H1 (cell line): ENCODE data around the gene UPK1B. TPM values are rescaled to one million over a fixed set of nuclear protein-coding genes. Genes with fewer than 3 reads are reported as not detected.

ENCODE experiments used
- CTCF ChIA-PET: fragments of 300-600 bp; sonication (Branson Sonifier 250); formaldehyde crosslinking; loops from one replicate; lab custom pipeline; 2021; ENCODE audit not compliant: partially characterized antibody; lab: Charles Lee
- POLR2A ChIA-PET: fragments of 300-600 bp; sonication (Branson Sonifier 250); formaldehyde crosslinking; loops from one replicate; lab custom pipeline; 2021; ENCODE audit warnings: inconsistent platforms; ENCODE audit not compliant: partially characterized antibody; lab: Charles Lee
- DNase-seq, 2 experiments: peaks; one replicate each; pipeline versions ENCODE4 v3.0.0 to v3.0.0-alpha.2; 2010 to 2022; ENCODE audit warnings: low spot score in 2 of 2, low read depth in 1 of 2, mixed read lengths in 1 of 2
- FAIRE-seq: peaks from 2 replicates; lab custom pipeline; 2011; peaks lifted over from hg19 to GRCh38; lab: Jason Lieb, UNC
- H2AFZ ChIP-seq: 2 replicates; pipeline ENCODE4 v1.8.1; 2012; ENCODE audit warnings: low read length, inconsistent platforms
- H2AK5ac ChIP-seq: 2 replicates; pipeline ENCODE4 v1.6.1; 2013; ENCODE audit warnings: low read depth, low read length
- H2BK120ac ChIP-seq: replicated peaks from 2 replicates; pipeline ENCODE3; 2013; ENCODE audit warnings: low read depth, low read length, inconsistent platforms
- H2BK12ac ChIP-seq: 2 replicates; pipeline ENCODE4 v1.6.1; 2013; ENCODE audit warnings: low read depth, low read length
- H2BK15ac ChIP-seq: 2 replicates; pipeline ENCODE4 v1.6.1; 2013; ENCODE audit warnings: low read length
- H2BK20ac ChIP-seq: 2 replicates; pipeline ENCODE4 v1.6.1; 2013; ENCODE audit warnings: low read length
- H2BK5ac ChIP-seq: 2 replicates; pipeline ENCODE4 v1.6.1; 2013; ENCODE audit warnings: low read depth, low read length
- H3K14ac ChIP-seq: 2 replicates; pipeline ENCODE4 v1.6.1; 2013; ENCODE audit warnings: inconsistent platforms; ENCODE audit not compliant: insufficient read length
- H3K18ac ChIP-seq: 2 replicates; pipeline ENCODE4 v1.6.1; 2013; ENCODE audit warnings: low read length; ENCODE audit errors: extremely low read depth
- H3K23ac ChIP-seq: 2 replicates; pipeline ENCODE4 v1.6.1; 2013; ENCODE audit warnings: inconsistent platforms; ENCODE audit not compliant: insufficient read length
- H3K23me2 ChIP-seq: 2 replicates; pipeline ENCODE4 v1.6.1; 2013; ENCODE audit warnings: low read depth, low read length
- H3K27ac ChIP-seq: 2 replicates; pipeline ENCODE4 v1.6.1; 2011; ENCODE audit warnings: low read depth, low read length, inconsistent platforms
- H3K27me3 ChIP-seq, 4 experiments: replicated peaks in 1 of 4; 1 replicate in 1 of 4; 2 replicates in 3 of 4; pipeline versions ENCODE4 v1.6.1 to v1.8.1; 2011 to 2013; ENCODE audit warnings: low read length in 3 of 4, mild to moderate bottlenecking in 3 of 4, inconsistent platforms in 2 of 4, mixed read lengths in 2 of 4, moderate library complexity in 1 of 4; ENCODE audit not compliant: control insufficient read depth in 3 of 4, insufficient read depth in 3 of 4; ENCODE audit errors: extremely low read depth in 1 of 4
- H3K36me3 ChIP-seq, 4 experiments: 2 replicates each; pipeline versions ENCODE4 v1.6.1 to v1.8.1; 2011 to 2013; ENCODE audit warnings: mild to moderate bottlenecking in 4 of 4, low read length in 3 of 4, moderate library complexity in 2 of 4, control low read depth in 1 of 4, inconsistent platforms in 1 of 4; ENCODE audit not compliant: insufficient read depth in 4 of 4, control insufficient read depth in 2 of 4
- H3K4ac ChIP-seq: replicated peaks from 2 replicates; pipeline ENCODE3; 2013; ENCODE audit warnings: low read length, low read depth, mixed read lengths, inconsistent platforms; ENCODE audit not compliant: insufficient read length
- H3K4me1 ChIP-seq, 4 experiments: replicated peaks in 1 of 4; 1 replicate in 1 of 4; 2 replicates in 3 of 4; pipeline versions ENCODE4 v1.6.1 to v1.8.1; 2011 to 2013; ENCODE audit warnings: low read length in 3 of 4, inconsistent platforms in 2 of 4, mixed read lengths in 1 of 4; ENCODE audit not compliant: insufficient read depth in 4 of 4, control insufficient read depth in 3 of 4
- H3K4me2 ChIP-seq, 2 experiments: 2 replicates each; pipeline versions ENCODE4 v1.6.1 to v1.8.1; 2011 to 2013; ENCODE audit warnings: low read depth in 2 of 2, low read length in 2 of 2, control low read depth in 1 of 2, inconsistent platforms in 1 of 2, mild to moderate bottlenecking in 1 of 2; ENCODE audit not compliant: insufficient read depth in 1 of 2
- H3K4me3 ChIP-seq, 4 experiments: fragments of 200-600, 300-600 bp in 1 of 4; sonication (generic), shearing (Covaris generic), sonication (Bioruptor Twin) in 1 of 4; 2 replicates each; pipeline versions ENCODE4 v1.5.1 to v1.8.1; 2011 to 2016; ENCODE audit warnings: low read length in 4 of 4, low read depth in 3 of 4, control low read depth in 2 of 4, inconsistent platforms in 2 of 4, mild to moderate bottlenecking in 2 of 4, mixed read lengths in 1 of 4, moderate library complexity in 1 of 4; ENCODE audit not compliant: insufficient read depth in 2 of 4; ENCODE audit errors: extremely low read depth in 1 of 4
- H3K56ac ChIP-seq: replicated peaks from 2 replicates; pipeline ENCODE3; 2013; ENCODE audit warnings: low read depth, mild to moderate bottlenecking, mixed read lengths, low read length, inconsistent platforms; ENCODE audit not compliant: insufficient read length
- H3K79me1 ChIP-seq: 2 replicates; pipeline ENCODE4 v1.6.1; 2013; ENCODE audit warnings: low read depth, low read length, control low read depth
- H3K79me2 ChIP-seq, 2 experiments: 2 replicates each; pipeline versions ENCODE4 v1.6.1 to v1.8.1; 2012 to 2013; ENCODE audit warnings: low read length in 2 of 2, mild to moderate bottlenecking in 2 of 2, inconsistent platforms in 1 of 2; ENCODE audit not compliant: insufficient read depth in 2 of 2, control insufficient read depth in 1 of 2
- H3K9ac ChIP-seq, 4 experiments: replicated peaks in 1 of 4; 1 replicate in 1 of 4; 2 replicates in 3 of 4; pipeline versions ENCODE4 v1.6.1 to v1.8.1; 2011 to 2013; ENCODE audit warnings: low read depth in 3 of 4, low read length in 3 of 4, control low read depth in 2 of 4, mild to moderate bottlenecking in 2 of 4, moderate library complexity in 2 of 4, inconsistent platforms in 1 of 4; ENCODE audit errors: extremely low read depth in 1 of 4
- H3K9me3 ChIP-seq, 2 experiments: 2 replicates each; pipeline versions ENCODE4 v1.6.1 to v1.8.1; 2012 to 2013; ENCODE audit warnings: mild to moderate bottlenecking in 2 of 2, moderate library complexity in 2 of 2, control low read depth in 1 of 2, inconsistent platforms in 1 of 2, low read depth in 1 of 2, low read length in 1 of 2, mixed read lengths in 1 of 2; ENCODE audit not compliant: insufficient read depth in 2 of 2
- H4K20me1 ChIP-seq, 2 experiments: replicated peaks in 1 of 2; 2 replicates each; pipeline versions ENCODE3 to v1.8.1; 2011 to 2013; ENCODE audit warnings: inconsistent platforms in 2 of 2, low read length in 2 of 2, mild to moderate bottlenecking in 1 of 2; ENCODE audit not compliant: insufficient read depth in 2 of 2, control insufficient read depth in 1 of 2
- H4K5ac ChIP-seq: 2 replicates; pipeline ENCODE4 v1.6.1; 2013; ENCODE audit warnings: low read length, low read depth, mixed read lengths, inconsistent platforms; ENCODE audit not compliant: insufficient read length
- H4K8ac ChIP-seq: 2 replicates; pipeline ENCODE4 v1.8.0; 2013; ENCODE audit warnings: mild to moderate bottlenecking, moderate library complexity, low read length, inconsistent platforms; ENCODE audit not compliant: insufficient read depth; ENCODE audit errors: extremely low read depth
- H4K91ac ChIP-seq: replicated peaks from 2 replicates; pipeline ENCODE3; 2013; ENCODE audit warnings: low read length, mixed read lengths, inconsistent platforms; ENCODE audit not compliant: insufficient read length
- WGBS, 2 experiments: shearing (Covaris generic) in 1 of 2; methylation state at CpG; one replicate each; pipeline versions ENCODE4 v1.1.6 to v1.1.7; 2013 to 2015; ENCODE audit warnings: low lambda C conversion rate in 2 of 2, mixed read lengths in 2 of 2, inconsistent platforms in 1 of 2, low coverage in 1 of 2, missing lambda C conversion rate in 1 of 2; ENCODE audit not compliant: insufficient replicate concordance in 2 of 2, insufficient coverage in 1 of 2, insufficient read length in 1 of 2; ENCODE audit errors: extremely low coverage in 1 of 2, missing lambda C conversion rate in 1 of 2; 5-methylcytosine and 5-hydroxymethylcytosine counted together
- polyA plus RNA-seq, 7 experiments: library from polyadenylated mRNA; depleted of rRNA in 3 of 7; stranded (reverse) in 5 of 7; unstranded in 2 of 7; fragments of >200 nt in 5 of 7; fragments of 200-250 nt in 2 of 7; gene quantifications; 1 replicate in 5 of 7; 2 replicates in 1 of 7; 4 replicates in 1 of 7; pipeline versions ENCODE4 v1.2.1 to v1.2.3, GENCODE V29; 2011 to 2013; ENCODE audit warnings: missing spikeins in 2 of 7, mixed read lengths in 2 of 7
- total RNA-seq: library from RNA; stranded (reverse); fragmentation: NEBNext Ultra II Directional; extraction: Animal tissue kit (Norgen Biotek cat#: 25700); gene quantifications from 2 replicates; pipeline ENCODE4 v1.2.1, GENCODE V29; 2021

The UPK1B gene
- total and polyA plus RNA-seq, 2 of the 8 experiments (the other 6 are each of a cell fraction or from before 2014, with no cell fraction given), result 0.67 to 0.68 TPM

DNA sequence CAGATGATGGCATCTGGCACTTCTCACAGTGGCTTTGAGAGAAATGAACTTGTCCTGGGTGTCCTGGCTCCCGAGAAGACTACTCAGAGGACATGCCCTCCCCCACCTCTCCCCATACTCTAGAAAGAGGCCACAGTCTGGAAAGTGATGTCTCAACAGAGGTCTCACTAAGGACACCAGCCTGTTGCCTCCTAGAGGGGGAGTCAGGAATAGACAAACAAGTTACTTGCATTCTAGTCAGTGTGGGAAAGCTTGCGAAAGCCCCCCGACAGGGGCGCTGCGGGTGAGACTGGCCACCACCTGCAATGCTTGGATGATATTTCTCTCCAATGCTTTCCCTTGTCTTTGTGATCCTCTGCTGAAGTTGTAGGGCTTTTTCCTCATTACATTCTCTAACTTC, 50.1 kb downstream of the UPK1B start:
- DNase-seq, result no peak
- ChIA-PET POLR2A (interaction anchor here (0.8 kb wide), 1 partner anchor 17 kb away, joined by 3 read pairs; the partner anchor contains the start of gene B4GALT4), CTCF (interaction anchor here (0.7 to 1.7 kb wide), 9 partner anchors 10 to 339 kb away, joined by 3 to 6 read pairs (median 4); no protein-coding TSS in a partner anchor)
- no peak overlapping the region for H2BK15ac ChIP-seq
- no peak overlapping the region for H2AK5ac ChIP-seq
- H4K20me1 ChIP-seq, result peaks cover 0 to 3% of the 10 kb centered on the region in 2 experiments
- no peaks in the 10 kb centered on the region for H3K9me3 ChIP-seq
- H3K27me3 ChIP-seq, result no peaks in the 10 kb centered on the region
- H3K4ac ChIP-seq, result no peak overlapping the region
- H3K56ac ChIP-seq, result no peak overlapping the region
- H3K4me1 ChIP-seq, result no peaks in the 10 kb centered on the region
- H3K18ac ChIP-seq, result no peak overlapping the region
- H2BK120ac ChIP-seq, result no peak overlapping the region
- no peak overlapping the region for H4K5ac ChIP-seq
- peaks cover 16 to 96% (median 63%) of the 10 kb centered on the region in 4 experiments for H3K36me3 ChIP-seq
- 97% methylated on average over 5 of the region's 5 CpGs; no CpG with 5 or more reads in 1 of the 2 experiments for WGBS, 2 experiments
- no peak overlapping the region for H3K4me2 ChIP-seq
- H3K79me2 ChIP-seq, result no peaks in the 10 kb centered on the region
- no peak overlapping the region for H3K4me3 ChIP-seq
- no peak overlapping the region for H2AFZ ChIP-seq
- no peak overlapping the region for H3K23ac ChIP-seq
- no peak overlapping the region for H2BK12ac ChIP-seq
- H2BK5ac ChIP-seq, result no peak overlapping the region
- no peaks in the 10 kb centered on the region for H3K23me2 ChIP-seq
- H2BK20ac ChIP-seq, result no peak overlapping the region
- no peak overlapping the region for H3K9ac ChIP-seq
- FAIRE-seq, result no peak
- H3K79me1 ChIP-seq, result peaks cover 5% of the 10 kb centered on the region; the same call in 1 of the 2 replicates
- no peak overlapping the region for H4K8ac ChIP-seq
- H3K27ac ChIP-seq, result no peak overlapping the region
- no peak overlapping the region for H3K14ac ChIP-seq
- H4K91ac ChIP-seq, result no peak overlapping the region
